Vagina (tissue), 2 donors: ENCODE measurements around the gene KRT5. TPM values are rescaled to one million over a fixed set of nuclear protein-coding genes. Genes with fewer than 3 reads are reported as not detected.

Experiments used
- DNase-seq, 2 donors: peaks; one replicate each; pipeline ENCODE4 v3.0.0-alpha.2; 2017; ENCODE audit errors: extremely low spot score in 2 of 2
- H3K27ac ChIP-seq: fragments of 200-600 bp; sonication (generic); one replicate; pipeline ENCODE4 v1.5.1; 2019
- H3K27me3 ChIP-seq: fragments of 200-600 bp; sonication (generic); one replicate; pipeline ENCODE4 v1.5.1; 2019
- H3K36me3 ChIP-seq, 2 donors: fragments of 200-600 bp; sonication (generic); one replicate each; pipeline ENCODE4 v1.5.1; 2017 to 2019
- H3K4me1 ChIP-seq: fragments of 200-600 bp; sonication (generic); one replicate; pipeline ENCODE4 v1.5.1; 2019
- H3K4me3 ChIP-seq, 2 donors: fragments of 200-600 bp; sonication (generic); 1 replicate in 1 of 2; 2 replicates in 1 of 2; pipeline ENCODE4 v1.5.1; 2016 to 2019
- H3K9me3 ChIP-seq: fragments of 200-600 bp; sonication (generic); one replicate; pipeline ENCODE4 v1.5.1; 2019
- POLR2A ChIP-seq, 2 donors: fragments of 450-650 bp; IDR thresholded peaks; one replicate each; pipeline ENCODE4 v1.6.1; 2017; ENCODE audit warnings: antibody characterized with exemption in 2 of 2, mild to moderate bottlenecking in 2 of 2, moderate library complexity in 2 of 2
- POLR2AphosphoS5 ChIP-seq, 2 donors: sonication (generic); formaldehyde crosslinking; IDR thresholded peaks; one replicate each; pipeline ENCODE4 v1.9.0; 2017; ENCODE audit warnings: antibody characterized with exemption in 2 of 2, mild to moderate bottlenecking in 2 of 2, low read depth in 1 of 2; ENCODE audit not compliant: insufficient read depth in 1 of 2
- intact Hi-C: fragments of 100-400 bp; cut with DNase I; formaldehyde crosslinking; loops from one replicate; pipeline ENCODE4 v1.15.1; 2023
- total RNA-seq: library from RNA; depleted of rRNA; stranded (reverse); fragments of >200 nt; gene quantifications from one replicate; pipeline ENCODE4 v1.2.3, GENCODE V29; 2016
- TF ChIP-seq, protein P1 (sequence below), 3 experiments: fragments of 450-650 bp in 2 of 3; fragments of 200-600 bp in 1 of 3; sonication (generic) in 1 of 3; IDR thresholded peaks; one replicate each; pipeline ENCODE4 v1.5.1; 2017 to 2019; ENCODE audit warnings: antibody characterized with exemption in 3 of 3, mild to moderate bottlenecking in 2 of 3, moderate library complexity in 2 of 3

The KRT5 gene
- total RNA-seq: 4,247 TPM

DNA sequence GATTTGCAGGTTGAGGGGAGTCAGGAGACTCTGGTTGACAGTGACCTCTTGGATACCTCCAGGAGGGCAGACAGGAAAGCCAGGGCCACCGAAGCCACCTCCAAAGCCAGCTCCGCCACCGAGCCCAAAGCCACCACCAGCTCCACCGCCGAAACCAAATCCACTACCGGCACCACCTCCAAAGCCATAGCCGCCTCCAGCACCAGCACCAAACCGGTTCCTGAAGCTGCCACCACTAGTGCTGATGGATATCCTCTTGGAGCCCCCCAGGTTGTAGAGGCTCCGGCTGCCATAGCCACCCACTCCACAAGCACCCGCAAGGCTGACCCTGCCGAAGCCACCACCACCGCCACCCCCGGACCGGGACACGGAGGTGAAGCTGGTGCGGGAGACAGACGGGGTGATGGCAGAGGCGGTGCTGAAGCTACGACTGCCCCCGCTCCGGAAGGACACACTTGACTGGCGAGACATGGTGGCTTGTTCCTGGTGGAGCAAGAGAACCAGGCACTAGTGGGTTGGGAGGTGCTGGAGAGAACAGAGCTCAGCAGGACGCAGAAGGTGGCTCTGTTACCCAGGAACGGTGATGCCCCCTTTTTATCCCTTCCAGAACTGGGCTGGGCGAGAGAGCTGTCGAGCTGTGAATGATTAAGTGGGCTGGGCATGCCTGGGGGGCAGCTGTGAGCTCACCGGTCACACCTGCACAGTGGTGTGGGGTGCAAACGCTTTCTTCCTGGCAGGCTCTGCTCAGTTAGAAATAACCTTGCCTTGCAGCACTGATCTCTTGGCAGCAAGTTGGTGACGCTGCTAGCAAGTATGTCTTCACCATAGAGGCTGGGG, at the start of gene KRT5:
TSS of gene KRT5 (minus strand) at position 569 of the 837 bp plus-strand sequence. CDS start at position 471, 98 bp downstream.
- Histone ChIP-seq H3K4me1 (peaks cover 17% of the 10 kb centered on the region), H3K36me3 (no peaks in the 10 kb centered on the region), H3K27me3 (no peaks in the 10 kb centered on the region), H3K4me3 (peak within 1 kb of the TSS in 1 of 2 donors; percentile 42), H3K27ac (peak within 1 kb of the TSS; percentile 66), H3K9me3 (no peaks in the 10 kb centered on the region)
- TF ChIP-seq POLR2AphosphoS5 (IDR thresholded peaks at IDR 0.05; ENCODE audit: insufficient read depth in 1 of 2, low read depth in 1 of 2) (peak in 1 of 2 donors; percentile 73), POLR2A (IDR thresholded peaks at IDR 0.05) (peak in 1 of 2 donors; percentile 46)
- TF ChIP-seq, protein P1, sequence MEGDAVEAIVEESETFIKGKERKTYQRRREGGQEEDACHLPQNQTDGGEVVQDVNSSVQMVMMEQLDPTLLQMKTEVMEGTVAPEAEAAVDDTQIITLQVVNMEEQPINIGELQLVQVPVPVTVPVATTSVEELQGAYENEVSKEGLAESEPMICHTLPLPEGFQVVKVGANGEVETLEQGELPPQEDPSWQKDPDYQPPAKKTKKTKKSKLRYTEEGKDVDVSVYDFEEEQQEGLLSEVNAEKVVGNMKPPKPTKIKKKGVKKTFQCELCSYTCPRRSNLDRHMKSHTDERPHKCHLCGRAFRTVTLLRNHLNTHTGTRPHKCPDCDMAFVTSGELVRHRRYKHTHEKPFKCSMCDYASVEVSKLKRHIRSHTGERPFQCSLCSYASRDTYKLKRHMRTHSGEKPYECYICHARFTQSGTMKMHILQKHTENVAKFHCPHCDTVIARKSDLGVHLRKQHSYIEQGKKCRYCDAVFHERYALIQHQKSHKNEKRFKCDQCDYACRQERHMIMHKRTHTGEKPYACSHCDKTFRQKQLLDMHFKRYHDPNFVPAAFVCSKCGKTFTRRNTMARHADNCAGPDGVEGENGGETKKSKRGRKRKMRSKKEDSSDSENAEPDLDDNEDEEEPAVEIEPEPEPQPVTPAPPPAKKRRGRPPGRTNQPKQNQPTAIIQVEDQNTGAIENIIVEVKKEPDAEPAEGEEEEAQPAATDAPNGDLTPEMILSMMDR (IDR thresholded peaks at IDR 0.05): no peak
- intact Hi-C loops: no loop called here
- DNase-seq: peak; percentile 94 to 96

DNA sequence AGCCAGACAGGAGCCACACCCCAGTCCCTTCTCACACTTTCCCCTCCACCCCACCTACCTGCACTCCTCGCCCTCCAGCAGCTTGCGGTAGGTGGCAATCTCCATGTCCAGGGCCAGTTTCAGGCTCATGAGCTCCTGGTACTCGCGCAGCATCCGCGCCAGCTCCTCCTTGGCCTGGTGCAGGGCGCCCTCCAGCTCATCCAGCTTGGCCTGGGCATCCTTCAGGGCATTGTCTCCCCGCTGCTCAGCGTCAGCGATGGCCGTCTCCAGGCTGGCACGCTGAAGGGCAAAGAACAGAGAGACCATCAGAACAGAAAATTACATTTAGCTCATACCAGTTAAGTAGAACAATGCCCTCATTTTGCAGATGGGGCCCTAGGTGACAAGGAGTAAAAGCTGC, 47.9 kb upstream of the KRT5 start:
- Histone ChIP-seq H3K4me3 (no peak overlapping the region), H3K9me3 (no peaks in the 10 kb centered on the region), H3K27me3 (no peaks in the 10 kb centered on the region), H3K4me1 (no peaks in the 10 kb centered on the region), H3K36me3 (no peaks in the 10 kb centered on the region), H3K27ac (no peak overlapping the region)
- intact Hi-C loops: no loop called here
- no peak for DNase-seq
- no peak for TF ChIP-seq POLR2AphosphoS5 (IDR thresholded peaks at IDR 0.05; ENCODE audit: insufficient read depth in 1 of 2, low read depth in 1 of 2)

DNA sequence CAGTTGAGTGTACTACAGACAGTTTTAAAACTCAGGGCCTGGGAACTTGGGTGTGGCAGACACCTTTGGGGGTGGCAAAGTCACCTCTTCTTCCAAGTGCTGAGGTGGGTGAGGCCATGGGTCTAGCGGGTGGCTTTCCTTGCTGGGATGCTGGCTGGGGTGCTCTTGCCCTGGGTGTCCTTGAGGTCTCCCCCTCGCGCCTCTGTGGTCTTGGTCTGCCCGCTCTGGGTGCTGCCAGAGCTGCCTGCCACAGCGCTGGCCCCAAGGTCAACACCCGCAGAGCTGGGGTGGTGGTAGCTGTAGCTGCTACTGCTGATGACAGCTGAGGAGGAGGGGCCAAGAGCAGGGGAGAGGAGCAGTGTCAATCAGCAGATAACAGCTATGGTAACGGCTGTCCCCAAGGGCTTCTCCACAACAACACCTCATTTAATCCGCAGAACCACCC, 46.7 kb upstream of the KRT5 start:
- Histone ChIP-seq H3K4me3 (no peak overlapping the region), H3K27ac (no peak overlapping the region), H3K36me3 (no peaks in the 10 kb centered on the region), H3K9me3 (no peaks in the 10 kb centered on the region), H3K4me1 (no peaks in the 10 kb centered on the region), H3K27me3 (no peaks in the 10 kb centered on the region)
- TF ChIP-seq, protein P1 (IDR thresholded peaks at IDR 0.05): no peak
- TF ChIP-seq POLR2A (IDR thresholded peaks at IDR 0.05) (no peak), POLR2AphosphoS5 (IDR thresholded peaks at IDR 0.05; ENCODE audit: insufficient read depth in 1 of 2, low read depth in 1 of 2) (no peak)
- intact Hi-C loops: no loop called here
- DNase-seq: no peak

DNA sequence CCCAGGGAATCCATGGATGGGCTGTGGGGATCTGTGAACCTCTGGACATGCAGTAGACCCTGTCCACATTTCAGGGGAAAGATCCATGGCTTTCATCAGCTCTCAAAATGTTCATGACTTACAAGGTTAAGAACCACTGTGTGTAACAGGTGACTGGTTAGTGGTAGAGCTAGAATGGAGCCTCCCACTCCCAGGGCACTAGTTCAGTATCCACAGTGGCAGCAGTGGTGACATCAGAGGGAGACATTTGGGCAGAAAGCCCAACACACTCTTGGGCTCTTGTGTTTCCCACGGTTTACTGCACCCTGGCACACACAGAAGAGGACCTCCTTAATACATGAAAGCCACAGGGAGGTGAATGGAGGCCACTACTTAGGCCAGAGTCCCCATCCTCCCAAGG, 44.4 kb upstream of the KRT5 start:
- no peaks in the 10 kb centered on the region for H3K4me1 ChIP-seq
- no peaks in the 10 kb centered on the region for H3K27me3 ChIP-seq
- TF ChIP-seq, protein P1 (IDR thresholded peaks at IDR 0.05): no peak
- TF ChIP-seq POLR2A (IDR thresholded peaks at IDR 0.05) (no peak), POLR2AphosphoS5 (IDR thresholded peaks at IDR 0.05; ENCODE audit: insufficient read depth in 1 of 2, low read depth in 1 of 2) (no peak)
- no peaks in the 10 kb centered on the region for H3K9me3 ChIP-seq
- H3K4me3 ChIP-seq: no peak overlapping the region
- no peaks in the 10 kb centered on the region for H3K36me3 ChIP-seq
- DNase-seq: no peak
- H3K27ac ChIP-seq: no peak overlapping the region
- intact Hi-C loops: no loop called here

DNA sequence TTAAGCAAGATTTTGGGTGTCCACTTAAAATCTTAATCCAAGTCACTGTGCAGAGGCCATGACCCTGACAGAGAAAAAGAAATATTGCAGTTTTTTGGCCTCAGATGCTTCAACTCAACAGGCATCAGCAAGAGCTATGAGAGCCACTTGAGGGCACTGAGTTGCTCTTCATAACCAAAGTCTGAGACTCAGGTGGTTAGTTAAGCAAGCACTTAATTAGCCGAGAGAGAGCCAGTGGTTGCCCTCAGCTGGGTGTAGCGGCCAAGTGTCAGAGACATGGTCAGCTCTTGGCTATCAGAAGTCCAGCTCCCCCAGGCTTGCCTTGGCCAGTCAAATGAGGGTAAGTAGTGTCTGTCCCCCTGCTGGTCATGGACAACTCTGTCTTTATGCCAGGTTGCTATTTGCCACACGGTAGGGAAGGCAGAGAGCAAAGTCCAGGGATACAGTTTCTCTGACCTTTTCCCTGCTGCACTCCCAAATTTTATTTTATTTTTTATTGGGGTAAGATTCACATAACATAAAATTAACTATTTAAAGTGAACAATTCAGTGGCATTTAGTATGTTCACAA, 41.8 kb upstream of the KRT5 start:
- TF ChIP-seq POLR2AphosphoS5 (IDR thresholded peaks at IDR 0.05; ENCODE audit: insufficient read depth in 1 of 2, low read depth in 1 of 2) (no peak), POLR2A (IDR thresholded peaks at IDR 0.05) (no peak)
- no peaks in the 10 kb centered on the region for H3K27me3 ChIP-seq
- no peak overlapping the region for H3K27ac ChIP-seq
- H3K9me3 ChIP-seq: no peaks in the 10 kb centered on the region
- intact Hi-C loops: no loop called here
- H3K4me3 ChIP-seq: no peak overlapping the region
- no peaks in the 10 kb centered on the region for H3K36me3 ChIP-seq
- H3K4me1 ChIP-seq: no peaks in the 10 kb centered on the region
- no peak for DNase-seq

DNA sequence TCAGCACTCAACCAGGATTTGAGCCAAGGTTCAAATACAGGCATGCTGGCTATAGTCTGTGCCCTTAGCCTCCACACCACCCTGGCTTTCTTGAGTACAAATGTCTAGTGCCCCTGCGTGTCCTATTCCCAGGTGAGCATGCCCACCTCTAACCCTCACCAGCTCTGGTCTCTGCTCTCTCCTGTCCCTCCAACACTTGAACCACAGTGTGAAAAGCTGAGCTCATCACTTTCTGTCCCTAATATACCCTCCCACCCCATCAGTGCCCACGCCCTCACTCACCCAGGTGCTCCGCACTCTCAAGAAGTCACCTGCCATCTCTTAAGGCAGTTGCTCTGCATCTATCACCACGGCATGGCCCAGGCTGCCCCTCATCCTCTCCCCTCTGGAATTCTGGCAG, 39.8 kb upstream of the KRT5 start:
- TF ChIP-seq POLR2A (IDR thresholded peaks at IDR 0.05): no peak
- TF ChIP-seq, protein P1 (IDR thresholded peaks at IDR 0.05): no peak
- TF ChIP-seq POLR2AphosphoS5 (IDR thresholded peaks at IDR 0.05; ENCODE audit: insufficient read depth in 1 of 2, low read depth in 1 of 2): no peak
- Histone ChIP-seq H3K27ac (no peak overlapping the region), H3K36me3 (no peaks in the 10 kb centered on the region), H3K27me3 (no peaks in the 10 kb centered on the region), H3K4me3 (no peak overlapping the region), H3K9me3 (no peaks in the 10 kb centered on the region), H3K4me1 (no peaks in the 10 kb centered on the region)
- DNase-seq: no peak
- intact Hi-C loops: no loop called here
